AG04449 (cell line): Measurements from ENCODE around the gene SOX8.

ENCODE experiments used
- CTCF ChIA-PET: fragments of 350-600 bp; formaldehyde crosslinking; extraction: SDS; loops from one replicate; lab custom pipeline; 2021; ENCODE audit warnings: antibody characterized with exemption; lab: Yijun Ruan, JAX
- POLR2A ChIA-PET: fragments of 400-600, 350-600 bp; formaldehyde crosslinking; extraction: SDS; loops from one replicate; lab custom pipeline; 2020; ENCODE audit warnings: antibody characterized with exemption, inconsistent platforms; lab: Yijun Ruan, JAX
- DNase-seq: peaks from one replicate; pipeline ENCODE4 v3.0.0-alpha.2; 2010; ENCODE audit warnings: low read depth, low spot score
- H3K4me3 ChIP-seq: 2 replicates; pipeline ENCODE4 v1.5.1; 2011; ENCODE audit warnings: low read depth, mild to moderate bottlenecking, control low read depth, low read length
- CTCF ChIP-seq: IDR thresholded peaks from one replicate; pipeline ENCODE4 v1.5.1; 2011; ENCODE audit warnings: mild to moderate bottlenecking, moderate library complexity, low read length, control low read depth, inconsistent platforms; ENCODE audit not compliant: insufficient read depth; ENCODE audit errors: missing control alignments

Gene SOX8

GRCh38 chr16:995087-995486, 13.5 kb downstream of the SOX8 start:
- H3K4me3 ChIP-seq: no peak overlapping the region
- no peak for DNase-seq
- no peak for TF ChIP-seq CTCF
- CTCF ChIA-PET: interaction anchor here (1.3 kb wide), 1 partner anchor 60 kb away, joined by 4 read pairs; no protein-coding TSS in a partner anchor
- POLR2A ChIA-PET: no interaction called here

- TF ChIP-seq CTCF: no peak
- ChIA-PET CTCF (interaction anchor here (1.3 kb wide), 1 partner anchor 60 kb away, joined by 4 read pairs; no protein-coding TSS in a partner anchor), POLR2A (no interaction called here)
- H3K4me3 ChIP-seq: no peak overlapping the region
- no peak for DNase-seq
These were observed 14.2 kb downstream of the SOX8 start for GRCh38 chr16:995783-996182.

GRCh38 chr16:996681-997080, 15.1 kb downstream of the SOX8 start:
- ChIA-PET POLR2A (no interaction called here), CTCF (no interaction called here)
- no peak for DNase-seq
- H3K4me3 ChIP-seq: no peak overlapping the region
- TF ChIP-seq CTCF: no peak

GRCh38 chr16:997440-998051, 16.0 kb downstream of the SOX8 start:
- no peak for DNase-seq
- H3K4me3 ChIP-seq: peak overlapping the region; percentile 8
- ChIA-PET POLR2A (interaction anchor here (1.2 kb wide), 1 partner anchor 16 kb away, joined by 3 read pairs; the partner anchor contains the start of gene SOX8), CTCF (no interaction called here)
- TF ChIP-seq CTCF: no peak

- ChIA-PET POLR2A (interaction anchor here (1.2 kb wide), 1 partner anchor 16 kb away, joined by 3 read pairs; the partner anchor contains the start of gene SOX8), CTCF (interaction anchor here (1.2 kb wide), 1 partner anchor 59 kb away, joined by 3 read pairs; no protein-coding TSS in a partner anchor)
These were observed 16.6 kb downstream of the SOX8 start for GRCh38 chr16:998211-998610.

More at GRCh38 chr16:998211-998610, 16.6 kb downstream of the SOX8 start:
- H3K4me3 ChIP-seq: no peak overlapping the region
- no peak for DNase-seq
- TF ChIP-seq CTCF: no peak
